Colonic mucosa (tissue), 4 donors: ENCODE measurements around the gene RAB11FIP3. TPM values are rescaled to one million over a fixed set of nuclear protein-coding genes. Genes with fewer than 3 reads are reported as not detected.

ENCODE experiments used
- DNase-seq: peaks from one replicate; pipeline ENCODE4 v3.0.0-alpha.2; 2020
- H3K27ac ChIP-seq: fragments of 200-600 bp; one replicate; pipeline ENCODE4 v1.8.0; 2021
- H3K27me3 ChIP-seq: fragments of 200-600 bp; one replicate; pipeline ENCODE4 v1.8.0; 2021
- H3K36me3 ChIP-seq: fragments of 200-600 bp; one replicate; pipeline ENCODE4 v1.8.0; 2021
- H3K4me1 ChIP-seq: fragments of 200-600 bp; one replicate; pipeline ENCODE4 v1.8.0; 2021; ENCODE audit warnings: mild to moderate bottlenecking
- H3K4me3 ChIP-seq: fragments of 200-600 bp; one replicate; pipeline ENCODE4 v1.8.0; 2021
- H3K9ac ChIP-seq, 2 donors: one replicate each; pipeline ENCODE4 v1.7.0; 2013; ENCODE audit warnings: control low read depth in 2 of 2, low read depth in 2 of 2, low read length in 2 of 2
- H3K9me3 ChIP-seq: fragments of 200-600 bp; one replicate; pipeline ENCODE4 v1.8.0; 2021
- intact Hi-C: fragments of 100-400 bp; cut with DNase I; formaldehyde crosslinking; loops from one replicate; pipeline ENCODE4 v1.14.1; 2022
- total RNA-seq, 2 donors: library from RNA; stranded (reverse); fragmentation: NEBNext Ultra II Directional in 1 of 2; extraction: Animal tissue kit (Norgen Biotek cat#: 25700) in 1 of 2; gene quantifications; one replicate each; pipeline ENCODE4 v1.2.1, GENCODE V29; 2021
- TF ChIP-seq, protein P1 (sequence below): fragments of 200-600 bp; IDR thresholded peaks from one replicate; pipeline ENCODE4 v1.8.0; 2022; ENCODE audit warnings: antibody characterized with exemption, mild to moderate bottlenecking
- donor health status: healthy.
- donor health status: DM: no; HTN: no; CAD: no.
- donor health status: DM: no; HTN: no; CAD: no.

The RAB11FIP3 gene
- total RNA-seq, 2 donors from 2014 or later, result 20.9 to 22.3 TPM

DNA sequence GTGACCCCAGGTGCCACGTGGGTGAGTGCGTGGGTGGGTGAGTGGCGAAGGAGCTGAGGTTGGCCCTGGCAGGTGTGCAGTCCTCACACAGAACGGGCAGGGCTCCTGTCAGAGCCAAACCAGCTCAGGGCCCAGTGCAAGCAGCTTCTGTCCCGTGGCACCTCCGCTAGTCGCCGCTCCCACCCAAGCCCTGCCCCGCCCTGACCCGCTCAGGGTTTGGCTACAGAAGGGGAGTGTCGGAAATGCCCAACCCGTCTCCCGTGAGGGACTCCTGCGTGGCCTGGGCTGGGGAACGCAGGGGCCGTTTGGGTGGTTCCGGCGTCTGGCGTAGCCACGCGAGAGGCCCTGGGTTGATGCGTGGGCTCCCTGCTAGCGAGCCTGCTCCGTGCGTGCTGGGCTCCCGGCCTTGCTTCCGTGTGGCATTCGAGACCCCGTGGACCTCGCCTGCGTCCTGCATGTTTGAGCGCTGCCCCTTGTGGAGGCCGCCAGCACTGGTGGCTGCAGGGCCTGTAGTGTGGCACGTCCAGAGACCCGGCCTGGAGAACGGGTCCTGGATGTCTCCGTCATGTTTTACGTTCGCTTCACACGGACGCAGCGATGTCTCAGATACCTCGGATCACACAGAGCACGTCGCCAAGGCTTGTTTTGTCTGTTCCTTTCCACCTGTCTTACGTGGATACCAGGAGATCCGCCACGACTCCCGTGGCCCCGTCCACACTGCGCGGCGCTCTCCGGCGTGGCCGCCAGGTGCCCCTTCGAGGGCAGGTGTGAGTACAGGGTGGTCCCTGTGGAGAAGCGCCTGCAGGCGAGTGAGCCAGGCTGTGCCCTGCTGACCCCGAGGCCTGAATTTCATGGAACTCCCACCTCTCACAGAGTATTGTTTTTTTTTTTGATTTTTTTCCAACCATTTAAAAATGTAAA is 112.2 kb downstream of the RAB11FIP3 start:
- Histone ChIP-seq H3K9me3 (no peaks in the 10 kb centered on the region), H3K27ac (no peak overlapping the region), H3K9ac (no peak overlapping the region), H3K36me3 (no peaks in the 10 kb centered on the region), H3K27me3 (no peaks in the 10 kb centered on the region), H3K4me3 (no peak overlapping the region), H3K4me1 (peaks cover 8% of the 10 kb centered on the region)
- intact Hi-C loops, result no loop called here
- no peak for DNase-seq
- TF ChIP-seq, protein P1, sequence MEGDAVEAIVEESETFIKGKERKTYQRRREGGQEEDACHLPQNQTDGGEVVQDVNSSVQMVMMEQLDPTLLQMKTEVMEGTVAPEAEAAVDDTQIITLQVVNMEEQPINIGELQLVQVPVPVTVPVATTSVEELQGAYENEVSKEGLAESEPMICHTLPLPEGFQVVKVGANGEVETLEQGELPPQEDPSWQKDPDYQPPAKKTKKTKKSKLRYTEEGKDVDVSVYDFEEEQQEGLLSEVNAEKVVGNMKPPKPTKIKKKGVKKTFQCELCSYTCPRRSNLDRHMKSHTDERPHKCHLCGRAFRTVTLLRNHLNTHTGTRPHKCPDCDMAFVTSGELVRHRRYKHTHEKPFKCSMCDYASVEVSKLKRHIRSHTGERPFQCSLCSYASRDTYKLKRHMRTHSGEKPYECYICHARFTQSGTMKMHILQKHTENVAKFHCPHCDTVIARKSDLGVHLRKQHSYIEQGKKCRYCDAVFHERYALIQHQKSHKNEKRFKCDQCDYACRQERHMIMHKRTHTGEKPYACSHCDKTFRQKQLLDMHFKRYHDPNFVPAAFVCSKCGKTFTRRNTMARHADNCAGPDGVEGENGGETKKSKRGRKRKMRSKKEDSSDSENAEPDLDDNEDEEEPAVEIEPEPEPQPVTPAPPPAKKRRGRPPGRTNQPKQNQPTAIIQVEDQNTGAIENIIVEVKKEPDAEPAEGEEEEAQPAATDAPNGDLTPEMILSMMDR, result no peak

DNA sequence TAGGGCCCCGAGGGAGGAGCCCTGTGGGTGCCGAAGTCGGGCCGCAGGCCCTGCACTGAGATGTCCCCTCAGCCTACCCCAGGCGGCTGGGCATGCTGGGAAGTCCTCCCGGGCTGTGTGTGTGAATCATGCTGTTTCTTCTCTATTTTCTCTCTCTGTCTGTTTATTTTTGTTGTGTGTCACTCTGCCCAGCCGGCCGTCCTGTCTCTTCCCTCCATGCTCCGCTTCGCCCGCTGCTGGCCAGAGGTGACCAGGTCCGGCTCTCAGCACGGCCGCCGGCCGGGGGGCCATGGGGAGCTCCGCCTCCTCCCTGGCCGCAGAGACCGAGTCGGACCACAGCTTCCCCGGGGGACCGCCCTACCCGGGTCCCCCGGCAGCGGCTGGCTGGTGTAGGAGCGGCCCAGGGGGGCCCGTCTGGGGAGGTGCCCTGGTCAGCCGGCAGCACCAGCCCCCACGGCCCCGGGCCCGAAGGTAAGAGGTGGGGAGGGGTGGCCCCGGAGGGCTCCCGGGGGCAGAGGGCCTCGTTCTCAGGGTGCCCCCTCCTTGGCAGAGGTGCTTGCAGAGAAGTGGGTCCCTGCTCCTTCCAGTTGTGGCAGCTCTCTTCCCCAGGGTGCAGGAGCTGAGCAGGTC is 114.6 kb downstream of the RAB11FIP3 start:
- intact Hi-C loops, result no loop called here
- Histone ChIP-seq H3K4me1 (no peaks in the 10 kb centered on the region), H3K9ac (no peak overlapping the region), H3K36me3 (no peaks in the 10 kb centered on the region), H3K9me3 (no peaks in the 10 kb centered on the region), H3K4me3 (no peak overlapping the region), H3K27ac (no peak overlapping the region), H3K27me3 (no peaks in the 10 kb centered on the region)
- TF ChIP-seq, protein P1, result no peak
- no peak for DNase-seq

DNA sequence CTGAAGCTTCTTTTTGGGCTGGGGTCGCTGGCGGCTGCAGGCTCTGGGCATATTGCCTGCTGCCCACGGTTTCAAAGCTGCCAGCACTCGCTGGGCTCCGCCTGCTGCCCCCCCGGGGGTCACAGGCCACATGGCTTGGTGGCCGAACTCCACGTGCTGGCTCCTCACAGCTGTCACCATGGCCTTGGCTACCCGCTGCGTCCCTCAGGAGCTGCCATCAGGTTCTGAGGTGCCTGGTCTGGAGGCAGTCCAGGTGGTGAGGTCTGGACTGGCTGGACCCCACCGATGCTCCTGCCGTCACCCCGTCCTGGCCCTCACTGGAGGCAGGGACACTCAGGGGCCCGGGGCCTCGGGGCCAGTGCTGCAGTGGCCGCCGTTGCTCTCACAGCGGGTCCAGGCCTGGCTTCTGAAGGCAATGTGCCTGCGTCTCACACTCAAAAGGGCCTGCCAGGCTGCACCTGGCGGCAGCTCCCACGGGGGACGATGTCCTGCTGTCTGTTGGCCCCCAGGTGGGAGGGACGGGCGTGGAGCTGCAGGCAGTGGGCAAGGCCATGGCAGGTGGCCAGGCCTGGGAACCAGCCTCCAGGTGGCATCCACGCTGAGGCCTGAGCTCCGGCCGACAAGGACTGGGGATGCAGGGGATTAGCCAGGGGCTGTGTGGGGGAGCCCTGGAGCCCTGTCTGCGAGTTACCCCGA is 115.3 kb downstream of the RAB11FIP3 start:
- Histone ChIP-seq H3K4me1 (no peaks in the 10 kb centered on the region), H3K4me3 (no peak overlapping the region), H3K27me3 (no peaks in the 10 kb centered on the region), H3K9me3 (no peaks in the 10 kb centered on the region), H3K27ac (no peak overlapping the region), H3K9ac (no peak overlapping the region), H3K36me3 (no peaks in the 10 kb centered on the region)
- DNase-seq, result no peak
- intact Hi-C loops, result no loop called here
- TF ChIP-seq, protein P1, result no peak

DNA sequence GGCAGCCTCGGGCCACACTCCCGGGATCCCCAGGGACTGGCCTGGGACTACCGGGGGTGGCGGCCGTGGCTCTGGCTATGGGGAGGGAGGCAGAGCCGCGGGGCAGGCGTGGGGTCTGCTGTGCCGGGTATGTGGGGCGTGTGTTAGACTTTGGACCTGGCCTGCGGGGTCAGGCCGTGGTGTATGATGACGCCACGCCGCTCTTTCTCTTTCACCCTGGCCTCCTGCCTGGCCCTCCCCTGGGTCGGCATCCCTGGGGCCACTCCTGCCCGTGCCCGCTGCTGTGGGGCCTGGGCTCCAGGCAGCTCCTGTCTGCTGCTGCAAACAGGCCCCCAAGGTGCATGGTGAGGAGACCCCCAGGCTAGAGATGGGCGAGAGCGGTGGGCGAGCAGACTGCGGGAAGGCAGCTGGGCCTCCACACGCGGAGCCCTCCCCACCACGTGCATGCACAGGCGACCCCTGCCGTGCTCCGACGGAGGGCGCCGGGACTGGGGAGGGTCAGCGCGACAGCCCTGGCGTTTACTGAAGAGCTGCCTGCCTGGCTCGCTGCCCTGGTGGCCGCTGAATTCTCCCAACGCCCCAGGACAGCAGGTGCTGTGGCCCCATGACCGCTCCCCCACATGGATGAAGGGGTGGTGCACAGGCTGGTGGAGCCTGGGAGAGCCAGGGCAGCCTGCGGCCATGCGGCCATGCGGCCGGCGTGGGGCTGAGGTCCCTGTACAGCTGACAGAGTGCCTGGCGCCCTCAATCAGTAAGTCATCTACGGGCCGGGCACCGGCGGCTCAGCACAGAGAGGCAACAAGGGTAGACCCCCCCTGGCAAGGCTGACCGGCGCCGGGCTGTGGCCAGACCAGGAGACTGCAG is 118.1 kb downstream of the RAB11FIP3 start:
- intact Hi-C loops, result no loop called here
- no peak overlapping the region for H3K27ac ChIP-seq
- DNase-seq, result no peak
- peaks cover 3% of the 10 kb centered on the region for H3K4me1 ChIP-seq
- H3K9ac ChIP-seq, result no peak overlapping the region
- H3K36me3 ChIP-seq, result no peaks in the 10 kb centered on the region
- no peaks in the 10 kb centered on the region for H3K27me3 ChIP-seq
- TF ChIP-seq, protein P1, result no peak
- H3K9me3 ChIP-seq, result no peaks in the 10 kb centered on the region
- no peak overlapping the region for H3K4me3 ChIP-seq

DNA sequence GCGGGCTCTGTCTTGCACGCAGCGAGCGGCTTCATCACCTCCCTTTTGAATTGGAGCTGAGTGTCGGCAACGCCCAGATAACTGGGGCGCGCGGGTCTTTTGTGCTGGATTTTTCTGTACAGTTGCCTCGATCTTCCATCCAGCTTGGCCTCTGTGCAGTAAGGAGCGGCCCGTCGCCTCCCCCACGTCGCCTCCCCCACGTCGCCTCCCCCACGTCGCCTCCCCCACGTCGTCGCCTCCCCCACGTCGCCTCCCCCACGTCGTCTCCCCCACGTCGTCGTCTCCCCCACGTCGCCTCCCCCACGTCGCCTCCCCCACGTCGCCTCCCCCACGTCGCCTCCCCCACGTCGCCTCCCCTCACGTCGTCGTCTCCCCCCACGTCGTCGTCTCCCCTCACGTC is 119.1 kb downstream of the RAB11FIP3 start:
- intact Hi-C loops, result no loop called here
- no peak overlapping the region for H3K4me3 ChIP-seq
- no peaks in the 10 kb centered on the region for H3K36me3 ChIP-seq
- no peaks in the 10 kb centered on the region for H3K9me3 ChIP-seq
- H3K9ac ChIP-seq, result no peak overlapping the region
- no peaks in the 10 kb centered on the region for H3K27me3 ChIP-seq
- peaks cover 3% of the 10 kb centered on the region for H3K4me1 ChIP-seq
- TF ChIP-seq, protein P1, result no peak
- no peak for DNase-seq
- H3K27ac ChIP-seq, result no peak overlapping the region
